Activated naive CD4-positive, alpha-beta T cell treated with anti-CD3 and anti-CD28 coated beads, Interleukin-2, amount 50 U/mL, for 72 hours (primary cell): ENCODE data around the gene PAX3. TPM values are rescaled to one million over a fixed set of nuclear protein-coding genes. Genes with fewer than 3 reads are reported as not detected.
"Not testable (repeated sequence)": the region's sequence is repeated elsewhere in the genome, so short reads cannot be mapped to it uniquely, and the experiment has no call there.

Source experiments
- ATAC-seq, 2 donors: fragments of 150-1000 bp; cut with Tn5 transposase; 2 replicates each; pipeline ENCODE4 v1.10.0; 2021; ENCODE audit warnings: mild to moderate bottlenecking in 2 of 2, moderate library complexity in 2 of 2
- DNase-seq, 2 donors: peaks; one replicate each; pipeline ENCODE4 v3.0.0; 2021 to 2022; ENCODE audit warnings: low spot score in 2 of 2
- H3K27ac Mint-ChIP-seq, 2 donors: one replicate each; pipeline ENCODE4 v1.8.0; 2022; ENCODE audit warnings: mild to moderate bottlenecking in 2 of 2, mixed read lengths in 2 of 2
- H3K36me3 Mint-ChIP-seq, 2 donors: one replicate each; pipeline ENCODE4 v1.8.0; 2022; ENCODE audit warnings: mixed read lengths in 2 of 2
- H3K9me3 Mint-ChIP-seq, 2 donors: one replicate each; pipeline ENCODE4 v1.8.0; 2022; ENCODE audit warnings: mixed read lengths in 2 of 2
- total RNA-seq, 2 donors: library from RNA; stranded (reverse); gene quantifications; one replicate each; pipeline ENCODE4 v1.2.3, GENCODE V29; 2022

PAX3 gene
- total RNA-seq, 2 donors from 2014 or later: not detected

DNA sequence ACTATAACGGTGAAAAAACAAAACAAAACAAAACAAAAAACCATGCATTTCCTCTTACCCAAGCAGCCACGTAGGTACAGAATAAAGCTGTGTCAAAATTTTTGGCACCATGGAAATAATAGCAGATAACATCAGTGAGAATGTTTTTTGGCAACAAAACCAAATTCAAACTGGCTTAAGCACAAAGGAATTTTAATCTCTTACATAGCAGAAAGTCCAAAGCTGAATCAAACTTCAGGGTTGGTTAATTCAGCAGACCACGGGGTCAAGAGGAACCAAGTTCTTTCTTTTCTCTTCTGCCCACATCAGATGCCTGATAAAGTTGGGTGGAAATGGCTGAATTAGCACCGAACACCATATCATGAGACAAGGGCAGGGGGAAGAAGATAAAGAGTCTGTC is 129.5 kb downstream of the PAX3 start:
- DNase-seq (no peak), ATAC-seq (no peak)
- H3K27ac Mint-ChIP-seq: no peak overlapping the region
- H3K9me3 Mint-ChIP-seq: peaks cover 12 to 19% of the 10 kb centered on the region in 2 donors
- H3K36me3 Mint-ChIP-seq: no peaks in the 10 kb centered on the region

DNA sequence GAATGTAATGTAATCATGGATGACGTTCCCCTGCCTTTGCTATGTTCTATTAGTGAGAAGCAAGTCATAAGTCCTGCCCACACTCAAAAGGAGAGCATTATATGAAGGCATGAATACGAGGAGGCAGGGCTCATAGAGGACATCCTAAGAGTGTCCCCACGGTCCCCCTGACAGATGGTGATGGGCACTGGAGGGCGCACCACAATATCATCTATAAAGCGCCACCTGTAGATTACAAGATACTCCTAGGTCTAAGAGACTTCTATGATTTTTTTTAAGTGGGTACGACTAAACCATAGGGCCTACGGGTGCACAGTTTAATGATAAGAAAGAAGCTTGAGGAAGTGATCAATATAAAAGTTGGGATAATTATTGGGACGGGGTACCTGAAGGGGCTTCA is 131.0 kb downstream of the PAX3 start:
- H3K27ac Mint-ChIP-seq: no peak overlapping the region
- ATAC-seq (no peak), DNase-seq (no peak)
- peaks cover 17 to 19% of the 10 kb centered on the region in 2 donors for H3K9me3 Mint-ChIP-seq
- H3K36me3 Mint-ChIP-seq: no peaks in the 10 kb centered on the region

DNA sequence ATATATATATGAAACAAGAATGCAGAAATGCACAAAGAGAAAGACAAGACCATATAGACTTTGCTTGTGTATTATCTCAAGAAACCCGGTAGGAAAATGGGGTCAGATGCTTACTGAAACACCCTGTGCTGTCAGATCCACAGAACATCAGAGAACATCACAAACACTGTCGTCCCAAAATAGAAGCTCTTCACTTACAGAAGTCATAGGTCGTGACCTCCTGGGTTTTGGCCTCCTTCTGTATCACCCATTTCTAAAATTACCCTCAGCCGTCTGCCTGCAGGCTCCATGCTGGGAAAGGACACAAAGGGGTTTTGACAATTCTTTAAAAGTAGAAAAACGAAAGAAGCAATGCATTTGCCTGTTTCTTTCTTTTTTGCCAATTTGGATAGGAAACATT is 137.9 kb downstream of the PAX3 start:
- DNase-seq (no peak), ATAC-seq (no peak)
- no peaks in the 10 kb centered on the region for H3K36me3 Mint-ChIP-seq
- H3K27ac Mint-ChIP-seq: no peak overlapping the region
- H3K9me3 Mint-ChIP-seq: peaks cover 0 to 11% of the 10 kb centered on the region in 2 donors

DNA sequence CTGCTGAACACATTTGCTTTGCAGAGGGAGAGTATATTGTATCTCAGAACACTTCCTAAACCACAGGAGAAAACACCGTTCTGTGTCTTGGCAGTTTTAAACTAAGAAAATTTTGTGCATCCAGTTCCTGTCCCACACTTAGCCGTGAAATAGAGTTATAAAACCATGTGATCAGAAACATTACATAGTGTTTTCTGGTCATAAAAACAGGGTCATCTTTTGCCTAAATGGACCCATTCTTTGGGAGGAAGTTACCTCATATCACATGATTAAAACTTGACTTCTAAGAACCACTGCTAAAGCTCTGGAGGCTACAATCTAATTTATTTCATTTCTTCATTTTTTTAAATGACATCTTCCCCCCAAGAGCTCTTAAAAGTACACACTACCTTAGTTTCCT is 138.7 kb downstream of the PAX3 start:
- ATAC-seq: no peak
- H3K36me3 Mint-ChIP-seq: peaks cover 0 to 4% of the 10 kb centered on the region in 2 donors
- peaks cover 0 to 11% of the 10 kb centered on the region in 2 donors for H3K9me3 Mint-ChIP-seq
- no peak for DNase-seq
- no peak overlapping the region for H3K27ac Mint-ChIP-seq

DNA sequence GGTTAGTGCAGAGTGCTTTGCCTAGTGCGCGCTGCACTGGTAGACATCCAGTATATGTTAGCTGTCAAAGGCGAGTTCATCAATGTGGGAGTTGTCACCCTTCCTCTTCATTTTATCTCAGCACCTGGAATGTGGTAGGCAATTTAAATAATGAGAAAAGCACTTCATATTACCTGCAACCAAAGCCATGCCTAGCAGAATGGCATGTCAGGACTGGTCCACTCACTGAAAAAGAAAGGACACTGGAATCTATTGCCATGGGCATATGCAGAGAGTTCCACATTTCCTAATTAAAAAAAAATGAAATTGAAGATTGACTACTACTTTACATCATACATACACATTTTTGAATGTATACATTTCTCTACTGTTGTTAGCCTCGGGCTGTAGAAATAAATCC is 139.6 kb downstream of the PAX3 start:
- peaks cover 0 to 11% of the 10 kb centered on the region in 2 donors for H3K9me3 Mint-ChIP-seq
- no peak for DNase-seq
- ATAC-seq: no peak
- H3K27ac Mint-ChIP-seq: no peak overlapping the region
- peaks cover 0 to 4% of the 10 kb centered on the region in 2 donors for H3K36me3 Mint-ChIP-seq

DNA sequence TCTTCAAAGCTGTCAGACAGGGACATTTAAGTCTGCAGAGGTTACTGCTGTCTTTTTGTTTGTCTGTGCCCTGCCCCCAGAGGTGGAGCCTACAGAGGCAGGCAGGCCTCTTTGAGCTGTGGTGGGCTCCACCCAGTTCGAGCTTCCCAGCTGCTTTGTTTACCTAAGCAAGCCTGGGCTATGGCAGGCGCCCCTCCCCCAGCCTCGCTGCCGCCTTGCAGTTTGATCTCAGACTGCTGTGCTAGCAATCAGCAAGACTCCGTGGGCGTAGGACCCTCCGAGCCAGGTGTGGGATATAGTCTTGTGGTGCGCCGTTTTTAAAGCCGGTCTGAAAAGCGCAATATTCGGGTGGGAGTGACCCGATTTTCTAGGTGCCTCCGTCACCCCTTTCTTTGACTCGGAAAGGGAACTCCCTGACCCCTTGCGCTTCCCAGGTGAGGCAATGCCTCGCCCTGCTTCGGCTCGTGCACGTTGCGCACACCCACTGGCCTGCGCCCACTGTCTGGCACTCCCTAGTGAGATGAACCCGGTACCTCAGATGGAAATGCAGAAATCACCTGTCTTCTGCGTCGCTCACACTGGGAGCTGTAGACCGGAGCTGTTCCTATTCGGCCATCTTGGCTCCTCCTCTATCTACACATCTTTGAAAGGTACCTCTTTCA is 143.7 kb downstream of the PAX3 start:
- not testable (repeated sequence) for H3K27ac Mint-ChIP-seq, H3K9me3 Mint-ChIP-seq, DNase-seq, H3K36me3 Mint-ChIP-seq, ATAC-seq

Other genes with a start within 250 kb of the PAX3 start
- 1 to 10 TPM; 1.3 to 10.0 TPM for gene SGPP2, start 125.5 kb upstream of the PAX3 start, total RNA-seq